GM19193 (cell line): Measurements from ENCODE around the gene ITGBL1.

ENCODE experiments used
- POLR2A ChIP-seq: IDR thresholded peaks from 4 replicates; pipeline ENCODE4 v1.6.1; 2011; ENCODE audit not compliant: insufficient read depth, insufficient read length; ENCODE audit errors: extremely low read depth

ITGBL1 gene

GRCh38 chr13:101736566-101736965, 284.1 kb downstream of the ITGBL1 start:
- no peak for TF ChIP-seq POLR2A

GRCh38 chr13:101738336-101738735, 285.9 kb downstream of the ITGBL1 start:
- TF ChIP-seq POLR2A: no peak

- no peak for TF ChIP-seq POLR2A
These were observed 287.1 kb downstream of the ITGBL1 start for GRCh38 chr13:101739382-101740178.

GRCh38 chr13:101746513-101746912, 294.0 kb downstream of the ITGBL1 start:
- TF ChIP-seq POLR2A: no peak

- TF ChIP-seq POLR2A: no peak
These were observed 294.6 kb downstream of the ITGBL1 start for GRCh38 chr13:101747039-101747438.

- TF ChIP-seq POLR2A: no peak
These were observed 297.1 kb downstream of the ITGBL1 start for GRCh38 chr13:101749584-101749983.

- TF ChIP-seq POLR2A: no peak
These were observed 299.0 kb downstream of the ITGBL1 start for GRCh38 chr13:101751488-101751887.

GRCh38 chr13:101752432-101752831, 300.0 kb downstream of the ITGBL1 start:
- TF ChIP-seq POLR2A: no peak

- TF ChIP-seq POLR2A: no peak
These were observed 302.9 kb downstream of the ITGBL1 start for GRCh38 chr13:101755228-101755887.

- no peak for TF ChIP-seq POLR2A
These were observed 305.1 kb downstream of the ITGBL1 start for GRCh38 chr13:101757446-101758039.

- no peak for TF ChIP-seq POLR2A
These were observed 310.7 kb downstream of the ITGBL1 start for GRCh38 chr13:101763191-101763590.
